HEK293T (cell line): ENCODE measurements around the gene MLANA.

ENCODE experiments used
- CTCF ChIA-PET: fragments of 350-600 bp; formaldehyde crosslinking; extraction: SDS; loops from one replicate; lab custom pipeline; 2021; ENCODE audit warnings: antibody characterized with exemption, inconsistent platforms; lab: Yijun Ruan, JAX
- POLR2A ChIA-PET: fragments of 350-600 bp; formaldehyde crosslinking; extraction: SDS; loops from one replicate; lab custom pipeline; 2020; ENCODE audit warnings: antibody characterized with exemption, inconsistent platforms; lab: Yijun Ruan, JAX
- DNase-seq: peaks from one replicate; pipeline ENCODE4 v3.0.0; 2012; ENCODE audit warnings: mixed read lengths; ENCODE audit errors: extremely low spot score
- ARNT ChIP-seq: fragments of 450-650 bp; IDR thresholded peaks from 2 replicates; pipeline ENCODE4 v1.6.1; 2017; ENCODE audit warnings: mild to moderate bottlenecking
- BHLHE40 ChIP-seq: fragments of 450-650 bp; IDR thresholded peaks from 2 replicates; pipeline ENCODE4 v1.6.1; 2016; ENCODE audit warnings: mild to moderate bottlenecking, moderate library complexity, borderline replicate concordance
- CTBP1 ChIP-seq: fragments of 450-650 bp; IDR thresholded peaks from 2 replicates; pipeline ENCODE4 v1.6.1; 2016; ENCODE audit warnings: borderline replicate concordance
- ELF4 ChIP-seq: fragments of 450-650 bp; IDR thresholded peaks from 2 replicates; pipeline ENCODE4 v1.6.1; 2017; ENCODE audit warnings: antibody characterized with exemption
- FOXA1 ChIP-seq: fragments of 450-650 bp; IDR thresholded peaks from 2 replicates; pipeline ENCODE4 v1.6.1; 2016; ENCODE audit warnings: mild to moderate bottlenecking
- FOXK2 ChIP-seq: fragments of 450-650 bp; IDR thresholded peaks from 2 replicates; pipeline ENCODE4 v1.6.1; 2016; ENCODE audit warnings: mild to moderate bottlenecking
- FOXM1 ChIP-seq: fragments of 450-650 bp; IDR thresholded peaks from 2 replicates; pipeline ENCODE4 v1.6.1; 2017; ENCODE audit warnings: mild to moderate bottlenecking, borderline replicate concordance
- HDGF ChIP-seq: fragments of 450-650 bp; IDR thresholded peaks from 2 replicates; pipeline ENCODE4 v1.6.1; 2017; ENCODE audit warnings: antibody characterized with exemption, borderline replicate concordance
- L3MBTL2 ChIP-seq: fragments of 450-650 bp; conservative IDR thresholded peaks from 2 replicates; pipeline ENCODE4 v1.6.1; 2016; ENCODE audit warnings: mild to moderate bottlenecking
- LEF1 ChIP-seq: fragments of 450-650 bp; IDR thresholded peaks from 2 replicates; pipeline ENCODE4 v1.6.1; 2017; ENCODE audit warnings: mild to moderate bottlenecking, borderline replicate concordance
- NFRKB ChIP-seq: fragments of 450-650 bp; IDR thresholded peaks from 2 replicates; pipeline ENCODE4 v1.6.1; 2016; ENCODE audit warnings: mild to moderate bottlenecking, moderate library complexity
- PKNOX1 ChIP-seq: fragments of 450-650 bp; IDR thresholded peaks from 2 replicates; pipeline ENCODE4 v1.6.1; 2016
- SP1 ChIP-seq: fragments of 450-650 bp; IDR thresholded peaks from 2 replicates; pipeline ENCODE4 v1.6.1; 2017
- SUZ12 ChIP-seq: fragments of 450-650 bp; IDR thresholded peaks from 2 replicates; pipeline ENCODE4 v1.6.1; 2016; ENCODE audit warnings: mild to moderate bottlenecking
- TARDBP ChIP-seq: fragments of 450-650 bp; IDR thresholded peaks from 2 replicates; pipeline ENCODE4 v1.6.1; 2016
- ZNF384 ChIP-seq: fragments of 450-650 bp; IDR thresholded peaks from 2 replicates; pipeline ENCODE4 v1.6.1; 2016

Gene MLANA

GRCh38 chr9:5949103-5949699 lies 58.5 kb downstream of the MLANA start:
- TF ChIP-seq CTBP1 = no peak
- no peak for TF ChIP-seq SP1
- no peak for TF ChIP-seq ARNT
- no peak for TF ChIP-seq HDGF
- ChIA-PET CTCF (no interaction called here), POLR2A (no interaction called here)
- DNase-seq = no peak

GRCh38 chr9:5950261-5950660 lies 59.6 kb downstream of the MLANA start:
- TF ChIP-seq LEF1 = no peak
- no peak for TF ChIP-seq BHLHE40
- TF ChIP-seq TARDBP = no peak
- TF ChIP-seq ELF4 = no peak
- no peak for TF ChIP-seq HDGF
- TF ChIP-seq PKNOX1 = no peak
- ChIA-PET CTCF (no interaction called here), POLR2A (no interaction called here)
- DNase-seq = no peak

GRCh38 chr9:5951686-5952211 lies 61.1 kb downstream of the MLANA start:
- POLR2A ChIA-PET = no interaction called here
- TF ChIP-seq FOXA1 (no peak), PKNOX1 (no peak), NFRKB (no peak), LEF1 (no peak), ELF4 (no peak), HDGF (no peak), SP1 (no peak), SUZ12 (no peak), FOXM1 (no peak), L3MBTL2 (no peak), BHLHE40 (no peak), CTBP1 (no peak), FOXK2 (no peak), ZNF384 (no peak), TARDBP (no peak), ARNT (no peak)
- CTCF ChIA-PET = no interaction called here
- DNase-seq = no peak

- TF ChIP-seq PKNOX1 = no peak
- TF ChIP-seq ELF4 = no peak
- TF ChIP-seq FOXM1 = no peak
- ChIA-PET CTCF (no interaction called here), POLR2A (no interaction called here)
- no peak for DNase-seq
These were observed 63.3 kb downstream of the MLANA start for GRCh38 chr9:5953743-5954707.

GRCh38 chr9:5957166-5957565 lies 66.5 kb downstream of the MLANA start:
- no peak for DNase-seq
- ChIA-PET CTCF (no interaction called here), POLR2A (no interaction called here)
- no peak for TF ChIP-seq ARNT
- no peak for TF ChIP-seq LEF1
- TF ChIP-seq ZNF384 = no peak
- no peak for TF ChIP-seq FOXA1
- no peak for TF ChIP-seq BHLHE40
- TF ChIP-seq TARDBP = no peak
- no peak for TF ChIP-seq SP1
- no peak for TF ChIP-seq FOXM1
- TF ChIP-seq ELF4 = no peak
- no peak for TF ChIP-seq CTBP1
- no peak for TF ChIP-seq PKNOX1
- no peak for TF ChIP-seq FOXK2
- TF ChIP-seq SUZ12 = no peak
- no peak for TF ChIP-seq L3MBTL2
- TF ChIP-seq HDGF = no peak
- no peak for TF ChIP-seq NFRKB

GRCh38 chr9:5958273-5958672 lies 67.6 kb downstream of the MLANA start:
- ChIA-PET POLR2A (no interaction called here), CTCF (no interaction called here)
- TF ChIP-seq NFRKB = no peak
- TF ChIP-seq BHLHE40 = no peak
- no peak for TF ChIP-seq SP1
- TF ChIP-seq FOXM1 = no peak
- no peak for TF ChIP-seq L3MBTL2
- no peak for TF ChIP-seq LEF1
- no peak for TF ChIP-seq ZNF384
- no peak for TF ChIP-seq FOXK2
- TF ChIP-seq ELF4 = no peak
- DNase-seq = no peak
